SK-N-SH (cell line): Measurements from ENCODE around the gene GPRC5A.

Source experiments
- CTCF ChIP-seq: fragments of 200-600 bp; sonication (generic); IDR thresholded peaks from 2 replicates; pipeline ENCODE4 v1.6.1; 2017; ENCODE audit warnings: antibody characterized with exemption, mild to moderate bottlenecking, moderate library complexity
- RXRA ChIP-seq: IDR thresholded peaks from 2 replicates; pipeline ENCODE4 v1.4.0; 2012; ENCODE audit warnings: low read depth, mild to moderate bottlenecking, borderline replicate concordance
- YY1 ChIP-seq: IDR thresholded peaks from 2 replicates; pipeline ENCODE4 v1.4.0; 2012; ENCODE audit warnings: low read depth, mild to moderate bottlenecking

GRCh38 chr12:12925388-12925787 lies 34.0 kb downstream of the GPRC5A start:
- TF ChIP-seq RXRA = no peak
- no peak for TF ChIP-seq CTCF
- TF ChIP-seq YY1 = no peak
